CD1c-positive myeloid dendritic cell (primary cell): ENCODE measurements around the gene LIPC.

Source experiments
- DNase-seq: peaks from one replicate; pipeline ENCODE4 v3.0.0-alpha.2; 2016; ENCODE audit errors: extremely low spot score

Gene LIPC

DNA sequence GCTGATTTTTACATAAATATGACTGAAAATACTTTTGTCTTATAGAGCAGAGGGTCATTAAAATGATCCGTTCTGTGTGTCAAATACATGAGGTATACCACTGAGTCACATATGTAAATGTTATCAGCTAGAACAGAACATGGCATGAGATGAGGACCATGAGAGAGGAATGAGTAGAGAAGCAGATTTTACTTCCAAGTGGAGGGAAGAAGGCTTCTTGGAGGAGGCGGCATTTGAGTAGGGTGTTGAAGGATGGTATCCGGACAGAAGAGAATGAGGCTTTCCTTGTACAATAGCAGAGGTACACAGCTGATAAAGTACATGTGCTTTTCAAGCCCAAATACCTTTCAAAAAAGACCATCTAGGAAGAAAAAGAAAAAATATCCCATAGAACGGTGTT, 4.8 kb downstream of the LIPC start:
- no peak for DNase-seq

DNA sequence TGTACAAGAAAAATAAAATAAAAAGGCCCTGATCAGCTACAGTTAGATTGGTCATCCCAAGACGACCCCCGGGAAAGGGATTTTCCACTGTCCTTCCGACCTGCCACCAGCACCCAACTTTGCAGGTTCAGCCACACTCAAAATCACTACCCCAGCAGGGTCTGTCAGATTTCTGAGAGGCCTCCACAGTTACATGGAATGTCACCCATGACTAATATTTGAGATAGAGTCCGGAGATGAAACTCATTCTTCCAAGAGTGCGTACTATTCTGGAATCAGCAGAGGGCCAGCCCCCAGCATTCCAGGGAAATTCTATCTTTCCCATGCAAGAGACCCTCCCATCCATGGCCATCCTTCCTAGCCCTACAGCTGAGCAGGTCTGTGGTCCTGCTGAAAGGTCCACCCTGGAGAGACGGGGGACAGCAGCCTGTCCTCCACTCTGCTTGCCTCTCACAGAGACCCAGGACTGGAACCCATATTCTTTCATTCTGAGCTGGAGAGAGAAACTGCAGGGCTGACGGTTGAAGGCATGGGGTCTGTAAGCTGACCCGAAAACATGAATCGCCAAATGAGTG, 5.8 kb downstream of the LIPC start:
- no peak for DNase-seq

DNA sequence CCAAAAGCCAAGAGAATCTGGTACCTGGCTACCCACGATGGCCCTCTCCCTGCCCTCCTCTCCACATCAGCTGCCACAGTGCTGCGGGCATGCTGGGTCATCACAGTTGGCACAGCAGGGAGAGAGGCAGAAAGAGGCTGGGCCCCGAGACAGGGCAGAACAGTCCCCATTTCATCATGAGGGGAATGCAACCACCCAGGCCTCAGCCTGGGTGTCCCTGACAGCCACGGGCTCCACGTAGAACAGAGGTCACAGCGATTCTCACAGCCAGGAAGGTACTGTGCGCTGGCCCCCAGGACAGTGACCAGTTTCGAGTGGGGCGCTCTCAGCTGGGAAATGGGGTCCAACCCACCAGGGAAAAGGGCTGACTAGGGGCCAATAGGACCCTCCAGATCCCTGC, 6.3 kb downstream of the LIPC start:
- no peak for DNase-seq

DNA sequence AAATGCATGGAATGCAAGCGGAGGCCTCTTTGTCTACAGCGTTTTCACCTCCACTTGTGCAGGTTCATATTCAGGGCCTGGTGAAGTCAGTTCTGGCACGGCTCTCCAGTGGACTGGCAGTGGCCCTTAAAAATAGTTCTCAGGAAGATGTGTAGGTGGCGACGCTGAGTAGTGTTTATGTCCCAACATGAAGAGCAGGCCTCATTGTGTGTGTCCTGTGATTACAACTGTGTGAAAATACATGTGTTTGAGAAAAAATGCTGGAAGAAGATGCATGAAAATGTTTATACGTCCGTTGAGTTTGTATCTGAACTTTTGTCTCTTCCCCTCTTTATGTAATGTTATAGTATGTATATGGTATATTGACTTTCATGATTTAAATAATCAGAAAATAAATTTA, 7.2 kb downstream of the LIPC start:
- DNase-seq, result peak; percentile 56

DNA sequence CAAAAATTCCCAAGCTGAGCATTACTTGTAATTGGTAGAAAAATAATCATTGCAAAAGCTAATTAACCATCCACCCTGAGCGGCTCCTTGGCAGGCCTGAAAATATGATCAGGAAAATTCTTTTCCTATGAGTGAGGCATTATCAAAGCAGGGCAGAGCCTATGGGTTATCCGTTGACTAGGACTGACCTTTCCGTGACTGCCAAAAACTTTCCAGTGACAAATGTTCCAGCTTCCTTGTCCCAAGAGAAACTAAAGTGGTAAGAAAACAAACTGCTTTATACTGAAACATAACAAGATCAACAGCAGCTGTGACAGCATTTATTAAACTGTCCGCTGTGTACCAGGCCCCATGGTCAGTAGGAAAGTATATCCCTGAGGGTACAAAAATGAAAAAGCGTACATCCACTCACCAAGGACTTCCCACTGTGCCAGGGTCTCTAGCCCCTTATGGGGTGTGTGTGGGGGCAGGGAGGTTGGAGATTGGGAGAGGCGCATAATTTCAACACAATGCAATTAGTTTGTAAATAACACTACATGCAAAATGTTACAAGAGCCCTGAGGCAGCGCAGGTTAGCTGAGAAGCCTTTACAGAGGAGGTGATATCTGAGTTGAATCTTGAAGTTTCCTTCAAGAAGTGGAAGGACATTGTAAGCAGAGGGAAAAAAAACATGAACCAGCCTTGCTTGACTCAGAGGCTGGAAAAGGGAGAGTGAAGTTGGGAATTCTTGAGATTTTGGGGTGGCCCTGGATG, 8.5 kb downstream of the LIPC start:
- no peak for DNase-seq

DNA sequence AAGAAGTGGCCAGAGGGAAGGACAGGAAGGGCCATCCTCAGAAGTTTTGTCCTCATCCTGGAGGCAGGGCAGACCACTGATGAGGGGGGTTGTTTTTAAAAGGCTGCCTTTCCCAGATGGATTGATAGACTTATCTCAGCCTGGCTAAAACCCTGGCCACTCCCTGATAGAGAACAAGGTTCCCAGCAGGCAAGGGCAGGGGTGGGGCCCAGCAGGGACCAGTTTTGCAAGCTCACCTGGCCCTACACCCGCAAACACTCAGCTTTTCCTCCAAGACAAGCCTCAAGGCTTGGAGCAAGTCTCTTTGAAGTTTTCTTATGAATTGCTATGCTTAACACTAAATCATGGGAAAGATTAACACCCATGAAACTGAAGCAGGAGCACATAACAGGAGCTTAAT, 9.1 kb downstream of the LIPC start:
- DNase-seq, result no peak

DNA sequence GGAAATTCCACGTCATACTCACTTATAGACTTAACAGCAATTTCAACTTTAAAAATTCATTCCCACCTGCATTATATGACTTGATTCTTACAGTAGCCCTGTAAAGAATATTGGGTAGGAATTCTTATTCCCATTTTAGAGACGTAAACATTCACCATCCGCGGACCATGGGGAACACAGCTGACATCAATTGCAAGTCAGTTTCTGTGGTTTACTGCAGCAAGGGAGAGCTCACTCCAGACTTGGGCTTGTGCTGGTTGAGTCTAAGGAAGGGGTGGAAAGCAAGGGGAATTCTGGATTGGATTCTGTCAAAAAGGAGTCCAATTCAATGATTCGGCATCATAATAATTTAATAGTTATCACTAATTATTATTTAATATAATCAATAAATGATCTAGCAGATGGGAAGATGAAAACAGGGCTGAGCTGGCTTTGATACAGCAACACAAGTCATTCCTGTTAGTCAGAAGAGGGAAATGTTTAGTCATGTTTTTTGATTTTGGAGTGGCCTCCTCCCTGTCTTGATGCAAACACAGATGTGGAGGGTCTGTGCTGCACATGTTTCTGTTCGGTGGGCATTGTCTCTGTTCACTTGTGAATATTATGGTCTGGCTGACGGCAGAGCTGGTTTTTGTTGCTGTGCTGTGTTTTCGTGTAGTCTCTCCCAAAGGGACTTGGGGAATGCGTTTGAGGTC, 9.7 kb downstream of the LIPC start:
- no peak for DNase-seq

DNA sequence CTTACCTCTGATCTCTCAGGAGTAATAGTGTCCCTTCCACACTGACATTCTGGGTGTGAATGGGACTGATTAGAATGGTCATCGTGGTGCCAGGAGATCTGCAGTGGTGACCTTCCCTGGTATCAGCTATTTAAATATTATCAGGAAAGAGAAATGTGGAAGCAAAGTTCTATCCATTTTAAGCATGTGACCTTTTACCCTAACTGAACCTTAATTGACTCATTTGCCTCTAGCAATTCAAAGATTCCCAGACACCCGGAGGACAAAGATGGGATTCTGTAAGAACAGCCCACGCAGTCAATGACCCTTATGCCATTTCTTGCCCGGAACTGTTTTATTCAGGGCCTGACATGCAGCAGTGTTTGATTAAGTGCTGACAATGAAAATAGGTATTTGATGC, 10.3 kb downstream of the LIPC start:
- peak; percentile 23 for DNase-seq

DNA sequence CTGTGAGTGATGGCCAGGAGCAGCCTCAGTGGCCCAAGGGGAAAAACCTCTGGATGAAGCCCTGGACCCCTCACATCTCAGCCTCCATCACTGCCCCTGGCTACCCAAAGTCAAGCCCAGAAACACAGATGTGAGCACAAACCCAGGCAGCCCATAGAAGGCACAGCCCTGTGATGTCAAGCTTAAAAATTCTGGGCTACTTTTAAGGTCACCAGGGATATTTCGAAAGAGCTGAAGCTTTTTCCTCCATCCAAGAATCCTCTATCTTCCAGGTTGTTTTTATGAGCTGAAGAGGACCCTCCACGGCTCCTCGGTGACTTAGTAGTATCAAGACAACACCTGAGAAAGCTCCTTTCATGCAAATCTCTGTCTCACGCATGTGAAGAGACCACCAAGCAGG, 11.5 kb downstream of the LIPC start:
- DNase-seq, result no peak

DNA sequence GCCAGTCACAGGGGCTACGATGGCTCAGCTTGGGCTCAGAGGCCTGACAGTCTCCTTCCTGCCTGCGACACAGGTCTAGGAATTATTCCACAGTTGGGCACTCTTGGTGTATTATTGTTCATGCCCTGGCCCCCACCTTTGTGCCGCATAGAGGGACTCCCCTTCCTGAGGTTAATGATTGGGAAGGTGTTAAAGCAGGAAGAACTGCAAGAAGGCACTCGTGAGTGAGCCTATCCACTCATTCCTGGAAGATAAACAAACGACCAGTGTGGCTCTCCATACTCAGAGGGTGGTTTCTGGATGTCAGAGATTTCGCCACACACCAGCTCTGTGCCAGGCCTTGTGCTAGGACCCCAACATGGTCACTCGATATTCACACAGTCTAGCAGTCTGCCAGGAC, 12.3 kb downstream of the LIPC start:
- DNase-seq, result no peak

DNA sequence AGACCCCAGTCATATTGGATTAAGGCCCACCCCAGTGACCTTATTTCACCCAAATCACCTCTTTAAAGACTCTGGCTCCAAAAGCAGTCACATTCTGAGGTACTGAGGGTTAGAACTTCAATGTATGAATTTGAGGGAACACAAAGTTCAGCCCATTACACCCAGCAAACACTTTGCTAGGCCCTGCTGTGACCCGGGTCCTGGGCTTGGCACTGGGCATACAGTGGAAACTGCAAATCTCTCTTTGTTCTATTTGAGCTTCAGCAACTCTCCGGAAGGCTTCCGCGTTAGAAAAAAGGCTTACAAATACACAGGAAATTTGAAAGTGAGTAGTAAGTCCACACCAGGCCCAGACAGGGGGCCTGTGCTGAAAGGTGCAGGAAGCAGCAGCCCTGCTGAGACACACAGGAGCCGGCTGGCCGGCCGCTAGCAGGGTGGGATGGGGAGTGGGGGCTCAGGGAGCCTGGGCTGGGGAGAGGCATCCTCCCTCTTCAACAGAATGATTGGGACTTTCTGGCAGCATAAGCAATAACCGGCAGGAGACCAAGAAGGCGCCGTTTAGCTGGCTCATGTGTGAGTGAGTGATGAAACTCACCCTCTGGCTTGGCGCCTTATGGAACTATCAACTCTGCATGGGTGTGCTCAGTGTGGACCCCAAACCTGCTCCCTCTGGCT, 13.0 kb downstream of the LIPC start:
- DNase-seq, result no peak

DNA sequence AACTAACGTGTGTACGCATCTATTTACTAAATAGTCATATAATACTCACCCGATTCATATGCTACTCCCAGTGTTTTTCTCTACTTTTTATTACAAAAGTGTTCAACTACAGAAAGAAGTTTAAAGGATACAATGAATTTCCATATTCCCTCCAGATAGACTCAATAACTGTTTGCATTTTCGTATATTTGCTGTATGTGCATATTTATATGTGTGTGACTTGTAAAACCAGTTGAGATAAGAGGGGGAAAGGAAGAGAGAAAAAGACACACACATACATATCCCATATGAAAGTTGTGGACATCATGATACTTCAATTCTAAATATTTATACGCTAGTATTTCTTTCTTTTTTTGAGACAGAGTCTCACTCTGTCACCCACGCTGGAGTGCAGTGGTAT, 14.1 kb downstream of the LIPC start:
- no peak for DNase-seq

DNA sequence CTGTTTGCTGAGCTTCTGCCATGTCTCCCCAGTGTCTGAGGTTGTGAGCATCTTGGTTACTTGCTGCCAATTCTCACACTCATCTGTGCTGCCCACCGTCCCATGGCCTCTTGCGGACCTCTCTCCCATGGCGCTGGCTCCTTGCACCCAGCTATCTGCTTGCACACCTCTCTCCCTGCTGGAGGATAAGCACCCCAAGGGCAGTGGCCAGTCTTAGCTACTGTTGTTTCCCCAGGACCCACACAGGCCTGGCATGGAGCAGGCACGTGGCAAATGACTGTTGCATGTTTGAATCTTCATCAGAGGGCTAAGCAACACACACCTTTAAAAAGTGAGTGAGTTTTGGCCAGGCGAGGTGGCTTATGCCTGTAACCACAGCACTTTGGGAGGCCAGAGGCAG, 14.7 kb downstream of the LIPC start:
- DNase-seq, result no peak

DNA sequence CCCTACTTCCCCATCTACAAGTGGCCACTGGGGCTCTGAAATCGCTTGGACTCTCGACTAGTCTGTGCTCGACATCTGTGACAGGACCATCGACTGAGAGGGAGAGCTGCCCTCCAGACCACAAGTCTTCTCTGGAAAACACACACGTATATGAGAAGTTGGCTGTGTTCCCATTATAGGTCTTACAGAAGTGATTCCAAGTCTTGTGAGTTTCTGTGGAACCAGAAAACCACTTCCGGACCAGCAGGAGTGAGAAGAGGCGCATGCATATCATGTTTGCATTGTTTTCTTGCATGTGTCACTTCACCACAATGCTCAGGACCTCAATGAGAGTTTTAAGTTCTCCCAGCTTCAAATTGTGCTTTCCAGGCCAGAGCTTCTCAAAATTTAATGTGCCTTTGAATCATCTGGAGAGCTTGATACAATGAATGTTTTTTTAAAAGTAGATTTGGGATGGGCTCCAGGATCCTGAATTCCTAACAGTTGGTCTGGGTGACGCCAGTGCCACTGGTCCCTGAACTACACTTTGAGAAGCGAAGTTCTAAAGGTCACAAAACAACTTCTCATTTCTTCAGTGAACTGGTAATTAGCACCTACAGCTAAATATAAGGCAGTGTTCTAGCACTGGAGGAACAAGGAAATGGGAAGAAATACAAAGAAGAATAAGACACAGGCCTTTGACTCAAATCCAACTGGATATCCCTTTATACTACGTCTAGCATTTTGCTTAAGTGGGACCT, 15.7 kb downstream of the LIPC start:
- peak; percentile 95 for DNase-seq

DNA sequence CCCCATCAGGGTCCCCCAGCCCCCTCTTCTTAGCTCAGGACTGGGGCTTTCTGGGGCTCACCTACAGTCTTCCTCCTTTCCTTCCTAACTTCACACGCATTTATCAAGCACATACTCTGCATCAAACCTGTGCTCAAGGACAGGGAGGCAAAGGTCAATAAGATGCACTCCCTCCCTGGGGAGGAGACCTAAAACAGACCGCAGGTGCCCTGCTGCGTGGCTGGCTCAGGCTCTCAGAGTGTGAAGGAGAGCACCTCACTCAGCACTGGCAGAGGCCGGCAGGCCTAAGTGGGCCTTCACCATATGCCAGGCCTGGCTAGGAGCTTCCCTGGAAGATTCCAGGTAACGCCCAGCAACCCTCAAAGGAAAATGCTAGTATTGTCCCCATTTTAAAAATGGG, 16.5 kb downstream of the LIPC start:
- DNase-seq, result no peak

DNA sequence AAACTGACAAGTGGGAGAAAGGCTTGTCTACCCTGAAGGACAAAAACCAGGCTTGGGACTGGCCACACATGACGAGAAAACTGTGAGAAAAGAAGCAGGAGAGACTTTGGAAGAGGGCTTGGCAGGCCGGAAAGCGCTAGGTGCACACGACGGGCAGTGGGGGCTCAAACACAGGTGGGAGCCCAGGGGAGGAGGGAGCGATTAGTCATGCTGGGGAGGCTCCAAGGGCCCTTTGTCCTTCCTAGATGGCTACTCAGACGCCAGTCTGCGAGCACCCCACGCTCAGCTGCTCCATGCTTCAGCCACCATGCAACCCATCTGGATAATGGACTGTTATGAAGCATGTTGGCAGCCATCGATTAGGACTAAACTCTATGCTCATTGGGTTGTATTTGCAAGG, 17.1 kb downstream of the LIPC start:
- no peak for DNase-seq

DNA sequence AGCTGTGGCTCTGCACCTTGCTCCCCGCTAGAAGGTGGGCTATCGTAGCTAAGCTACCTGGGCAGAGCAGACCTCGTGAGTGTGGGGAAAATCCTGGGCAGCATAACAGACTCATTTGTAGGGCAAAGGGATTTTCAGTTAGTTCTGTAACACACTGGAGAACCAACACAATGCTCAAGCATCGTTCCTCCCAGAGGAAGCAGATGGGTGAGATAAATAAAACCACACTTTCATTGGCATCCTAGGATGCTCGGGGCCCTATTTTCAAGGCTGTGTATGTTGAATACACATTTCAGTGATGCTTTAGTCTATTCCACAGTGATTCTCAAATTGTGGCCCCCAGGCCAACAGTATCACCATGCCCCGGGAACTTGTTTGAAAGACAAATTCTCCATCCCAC, 20.0 kb downstream of the LIPC start:
- no peak for DNase-seq

DNA sequence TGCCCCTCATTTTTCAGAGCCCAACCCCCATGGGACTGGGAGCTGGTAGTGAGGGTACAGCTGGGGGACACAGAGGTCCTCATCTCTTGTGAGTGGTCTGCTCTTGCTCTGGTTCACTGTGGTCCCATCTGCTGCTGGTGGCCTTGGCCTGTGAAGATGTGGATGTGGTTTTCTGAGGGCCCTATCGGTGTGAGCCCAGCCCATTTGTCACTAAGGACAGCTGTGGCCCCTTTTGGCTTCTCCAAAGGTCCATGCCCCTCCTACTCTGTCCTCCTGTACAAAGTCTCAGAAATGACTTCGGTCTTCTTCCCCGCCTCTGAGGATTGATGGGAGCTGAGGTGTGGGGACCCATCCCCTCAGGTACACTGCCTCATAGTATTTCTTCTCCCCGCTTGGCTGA, 21.0 kb downstream of the LIPC start:
- no peak for DNase-seq

DNA sequence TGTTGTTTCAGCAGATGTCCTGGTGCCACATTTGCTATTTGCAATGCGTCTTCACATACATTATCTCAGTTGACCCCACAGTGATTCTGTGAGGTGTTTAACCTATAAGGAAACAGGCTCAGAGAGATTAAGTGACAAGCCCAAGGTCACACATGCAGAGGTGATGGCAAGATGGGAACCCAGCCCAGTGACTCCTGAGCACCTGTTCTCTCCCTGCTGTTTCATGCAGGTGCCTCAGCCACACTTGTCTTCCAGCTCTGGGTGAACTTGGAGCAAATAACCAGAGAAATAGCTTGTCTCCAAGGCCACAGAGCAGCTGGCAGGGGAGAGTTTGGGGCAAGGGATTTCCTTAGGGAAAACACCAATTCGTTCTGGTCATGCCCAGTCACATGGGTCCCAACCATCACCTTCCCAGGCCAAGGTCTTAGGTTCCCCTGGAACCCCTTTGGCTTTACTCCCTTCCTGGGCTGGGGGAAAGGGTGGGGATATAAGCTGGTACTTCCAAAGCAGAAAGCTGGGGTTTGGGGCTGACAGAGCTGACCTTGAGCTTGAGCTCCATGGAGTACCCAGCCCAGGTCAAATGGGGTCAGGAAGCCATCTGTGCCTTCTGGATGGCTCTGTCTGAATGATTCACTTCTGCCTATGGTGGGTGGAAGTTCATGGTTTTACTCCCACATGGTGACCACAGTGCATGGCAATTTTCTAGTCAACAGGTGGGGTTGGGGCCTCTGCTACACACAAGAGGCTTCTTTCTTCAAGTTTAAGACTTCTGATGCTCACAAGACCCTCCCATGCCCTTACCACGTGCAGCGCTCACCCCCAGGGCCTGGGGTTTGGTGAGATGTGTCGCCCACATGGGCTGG, 22.4 kb downstream of the LIPC start:
- peak; percentile 78 for DNase-seq

DNA sequence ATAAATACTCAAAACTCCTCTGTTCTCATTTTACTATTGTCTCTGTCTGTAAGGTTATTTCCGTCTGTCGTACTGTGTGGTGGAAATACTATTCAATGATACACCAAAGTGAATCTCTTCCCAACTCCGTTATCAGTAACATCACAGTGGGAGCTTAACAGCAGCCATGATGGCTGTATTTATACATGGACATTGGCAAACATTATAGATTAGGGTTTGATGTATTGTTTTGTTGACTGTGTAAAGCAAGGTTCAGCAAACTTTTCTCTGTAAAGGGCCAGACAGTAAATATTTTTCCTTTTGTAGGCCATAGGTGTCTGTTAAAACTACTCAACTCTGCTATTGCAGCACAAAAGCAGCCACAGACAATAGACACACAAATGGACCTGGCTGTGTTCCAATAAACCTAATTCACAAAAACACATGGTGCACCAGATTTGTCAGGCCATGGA, 23.2 kb downstream of the LIPC start:
- DNase-seq, result no peak

DNA sequence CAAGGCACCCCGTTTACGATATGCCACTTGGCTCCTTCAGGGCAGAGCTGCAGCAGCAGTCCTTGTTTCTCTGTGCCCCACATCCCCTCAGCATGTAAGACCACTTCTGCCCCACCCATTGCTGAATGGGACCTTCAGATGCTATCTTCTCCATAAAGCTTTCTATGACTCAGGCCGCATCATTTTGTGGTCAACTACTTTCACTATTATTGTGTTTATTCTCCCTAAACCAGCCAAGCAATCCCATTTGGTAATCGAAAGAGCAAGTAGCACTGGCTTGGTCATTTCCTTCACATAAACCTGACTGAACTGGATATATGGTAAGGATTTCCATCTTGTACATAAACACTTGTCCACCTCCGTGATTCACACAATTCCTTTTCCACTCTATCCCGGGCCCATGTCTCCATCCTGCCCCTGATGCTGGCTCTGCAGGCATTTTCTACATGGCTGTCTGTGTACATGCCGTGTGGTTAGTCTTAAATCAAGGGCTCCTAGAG, 25.7 kb downstream of the LIPC start:
- DNase-seq, result peak; percentile 70
